ENCODE data around the gene PCYT1B.
"Not testable (repeated sequence)": the region's sequence is repeated elsewhere in the genome, so short reads cannot be mapped to it uniquely, and the experiment has no call there.

PCYT1B gene

GRCh38 chrX:24647257-24648058, at the start of gene PCYT1B:
PCYT1B (minus strand) TSS chrX:24647347; CDS start chrX:24647105, 242 bp downstream.
- DNase-seq (ENCODE audit: low read depth), result peak; percentile 27

GRCh38 chrX:24696294-24696693, 49.1 kb upstream of the PCYT1B start:
- no peak for DNase-seq (ENCODE audit: low read depth)

GRCh38 chrX:24694825-24695224, 47.7 kb upstream of the PCYT1B start:
- DNase-seq (ENCODE audit: low read depth), result no peak

- peak; percentile 97 for DNase-seq (ENCODE audit: low read depth)
Observed at GRCh38 chrX:24693453-24694202, 46.5 kb upstream of the PCYT1B start, which contains the start of gene POLA1. POLA1 (plus strand) TSS chrX:24693918; CDS start chrX:24693962, 44 bp downstream.

GRCh38 chrX:24692305-24692704, 45.2 kb upstream of the PCYT1B start:
- no peak for DNase-seq (ENCODE audit: low read depth)

- DNase-seq (ENCODE audit: low read depth), result no peak
Observed at GRCh38 chrX:24684048-24684447, 36.9 kb upstream of the PCYT1B start.

GRCh38 chrX:24682739-24683432, 35.7 kb upstream of the PCYT1B start:
- no peak for DNase-seq (ENCODE audit: low read depth)

GRCh38 chrX:24676403-24677024, 29.4 kb upstream of the PCYT1B start:
- no peak for DNase-seq (ENCODE audit: low read depth)

- no peak for DNase-seq (ENCODE audit: low read depth)
Observed at GRCh38 chrX:24673424-24673823, 26.3 kb upstream of the PCYT1B start.

GRCh38 chrX:24672701-24673190, 25.6 kb upstream of the PCYT1B start:
- DNase-seq (ENCODE audit: low read depth), result no peak

GRCh38 chrX:24668111-24668510, 21.0 kb upstream of the PCYT1B start:
- DNase-seq (ENCODE audit: low read depth), result no peak

- no peak for DNase-seq (ENCODE audit: low read depth)
Observed at GRCh38 chrX:24662352-24662751, 15.2 kb upstream of the PCYT1B start.

GRCh38 chrX:24661292-24661691, 14.1 kb upstream of the PCYT1B start:
- DNase-seq (ENCODE audit: low read depth), result no peak

- DNase-seq (ENCODE audit: low read depth), result no peak
Observed at GRCh38 chrX:24659646-24660045, 12.5 kb upstream of the PCYT1B start.

GRCh38 chrX:24659106-24659505, 12.0 kb upstream of the PCYT1B start:
- no peak for DNase-seq (ENCODE audit: low read depth)

- DNase-seq (ENCODE audit: low read depth), result no peak
Observed at GRCh38 chrX:24658421-24658820, 11.3 kb upstream of the PCYT1B start.

- no peak for DNase-seq (ENCODE audit: low read depth)
Observed at GRCh38 chrX:24657671-24658386, 10.7 kb upstream of the PCYT1B start.

- not testable (repeated sequence) for DNase-seq (ENCODE audit: low read depth)
Observed at GRCh38 chrX:24655679-24656078, 8.5 kb upstream of the PCYT1B start.

- no peak for DNase-seq (ENCODE audit: low read depth)
Observed at GRCh38 chrX:24651783-24652182, 4.6 kb upstream of the PCYT1B start.

GRCh38 chrX:24648495-24648894, 1.3 kb upstream of the PCYT1B start:
- no peak for DNase-seq (ENCODE audit: low read depth)

GRCh38 chrX:24646745-24647182, 383 bp downstream of the PCYT1B start:
- DNase-seq (ENCODE audit: low read depth), result no peak
